Measurements from ENCODE around the gene SOBP.
"Not testable (repeated sequence)": the region's sequence is repeated elsewhere in the genome, so short reads cannot be mapped to it uniquely, and the experiment has no call there.

The SOBP gene

DNA sequence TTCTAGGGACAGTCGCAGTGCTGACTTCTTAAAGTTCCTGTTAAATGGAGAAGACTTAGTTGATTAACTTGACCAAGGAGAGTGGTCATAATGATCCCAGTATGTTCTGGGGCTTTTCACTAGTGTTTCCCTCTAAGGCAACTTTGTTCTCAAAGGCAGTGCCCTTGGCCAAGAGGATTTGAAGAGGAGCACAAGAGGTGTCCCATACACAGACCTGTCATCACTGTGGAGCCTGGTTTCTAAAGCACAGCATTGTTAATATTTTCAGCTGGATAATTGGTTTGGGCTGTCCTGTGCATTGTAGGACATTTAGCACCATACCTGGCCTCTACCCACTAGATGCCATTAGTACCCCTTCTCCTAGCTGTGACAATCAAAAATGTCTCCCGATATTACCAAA is 30.8 kb downstream of the SOBP start:
- in situ Hi-C loops (cut with MboI; ENCODE audit: low sequenced_read_pairs), result not testable (repeated sequence)

DNA sequence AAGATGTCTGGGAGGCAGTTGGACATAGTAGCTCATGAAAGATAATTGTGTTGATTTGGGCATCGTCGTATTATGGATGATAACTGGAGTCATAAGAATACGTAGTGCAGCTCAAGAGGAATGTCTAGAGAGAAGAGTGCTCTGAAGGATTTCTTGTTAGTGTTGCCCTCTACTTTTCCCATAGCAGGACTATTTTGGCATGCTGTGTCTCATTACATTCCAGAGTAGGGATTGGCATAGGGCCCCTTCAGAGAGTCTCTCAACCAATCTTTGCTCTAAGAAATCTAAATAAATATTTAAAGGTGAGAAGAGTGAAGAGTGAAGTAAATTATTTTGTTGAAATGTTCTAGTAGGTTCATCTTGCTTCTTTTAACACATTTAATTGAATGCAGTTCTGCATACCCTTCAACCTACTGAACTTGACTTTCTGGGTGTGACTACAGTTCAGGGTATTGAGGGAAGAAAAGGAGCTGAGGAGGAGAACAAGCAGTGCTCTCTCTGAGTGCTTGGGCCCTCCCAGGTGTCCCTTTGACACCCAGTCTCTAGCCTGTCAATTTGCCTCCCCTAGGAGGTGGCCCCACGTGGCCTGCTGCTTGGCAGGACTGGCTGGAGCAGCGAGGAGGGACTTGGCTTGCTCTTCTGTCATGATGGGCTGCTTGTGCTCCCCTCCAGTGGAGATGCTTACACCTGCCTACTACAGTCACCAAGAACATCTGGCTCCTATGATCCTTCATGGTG is 33.3 kb downstream of the SOBP start:
- in situ Hi-C loops (cut with MboI; ENCODE audit: low sequenced_read_pairs), result no loop called here

DNA sequence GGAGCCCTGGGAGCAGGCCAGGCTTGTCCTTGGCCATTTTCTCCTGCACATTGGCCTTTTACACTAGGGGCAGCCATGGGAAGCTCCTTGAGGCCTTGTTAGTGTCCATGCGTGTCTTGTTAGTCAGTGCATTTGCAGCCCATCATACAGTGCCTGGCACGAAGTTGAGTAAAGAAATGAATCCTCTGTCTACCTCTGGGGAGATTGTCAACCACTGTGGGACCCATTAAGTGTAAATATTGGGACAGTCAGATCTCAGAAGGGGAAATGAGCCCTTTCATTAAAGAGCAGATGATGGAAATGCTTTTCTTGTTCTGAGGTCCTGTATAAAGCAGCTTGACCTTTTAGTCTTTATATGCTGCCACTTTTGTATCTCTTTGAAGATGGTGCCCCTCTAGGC is 33.9 kb downstream of the SOBP start:
- in situ Hi-C loops (cut with MboI; ENCODE audit: low sequenced_read_pairs), result no loop called here

DNA sequence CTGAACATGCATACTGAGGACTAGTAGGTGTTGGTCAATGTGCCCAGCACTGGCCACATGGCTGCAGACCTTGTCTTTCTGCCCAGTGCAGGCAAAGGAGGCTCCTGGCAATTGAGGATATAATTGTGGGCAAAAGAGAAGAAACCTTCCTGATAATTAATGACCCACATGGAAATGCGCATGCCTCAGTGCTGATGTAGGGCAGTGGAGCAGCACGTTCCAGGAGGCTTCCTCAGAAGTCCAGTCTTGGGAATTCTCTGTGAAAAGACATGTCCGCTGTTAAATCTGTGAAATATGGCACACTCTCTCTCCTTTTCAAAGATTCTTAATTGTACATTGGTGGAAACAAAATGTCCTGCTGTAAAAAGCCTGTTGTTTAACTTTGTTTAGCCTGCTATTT is 34.7 kb downstream of the SOBP start:
- in situ Hi-C loops (cut with MboI; ENCODE audit: low sequenced_read_pairs), result no loop called here

DNA sequence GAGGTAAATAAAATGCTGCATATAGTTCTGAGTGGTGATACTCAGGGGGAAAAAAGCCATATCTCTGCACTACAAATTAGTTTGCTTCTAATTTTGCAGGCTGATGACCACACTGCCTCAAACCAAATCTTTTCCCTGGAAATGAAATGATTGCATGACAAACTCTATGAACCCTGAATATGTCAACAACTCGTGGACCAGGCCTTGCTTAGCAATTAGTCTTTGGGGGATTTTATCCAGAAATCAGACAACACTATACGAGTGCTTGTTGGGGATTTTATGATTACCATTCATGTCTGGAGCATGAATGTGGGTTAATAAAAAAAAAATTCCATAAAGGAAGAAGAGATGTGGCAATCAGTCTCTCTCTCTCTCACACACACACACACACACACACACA is 42.0 kb downstream of the SOBP start:
- in situ Hi-C loops (cut with MboI; ENCODE audit: low sequenced_read_pairs), result no loop called here

DNA sequence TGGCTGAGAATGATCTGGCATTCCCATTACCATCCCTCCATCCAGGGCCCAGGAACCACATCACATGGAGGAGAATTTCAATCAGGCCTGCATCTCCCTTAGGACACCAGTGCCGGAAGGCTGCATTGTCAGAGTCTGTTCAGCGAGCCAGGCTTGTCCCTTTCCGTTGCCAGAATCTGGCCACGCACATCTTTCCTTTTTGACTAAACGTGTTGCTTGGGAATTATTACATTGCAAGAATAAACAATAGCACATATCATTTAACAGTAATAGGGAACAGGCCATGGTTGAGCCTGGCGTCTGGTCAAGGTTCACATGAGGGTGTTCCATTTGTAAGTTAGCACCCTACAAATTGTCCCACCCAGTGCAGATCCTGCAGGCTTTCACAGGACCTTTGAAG is 42.8 kb downstream of the SOBP start:
- in situ Hi-C loops (cut with MboI; ENCODE audit: low sequenced_read_pairs), result no loop called here

DNA sequence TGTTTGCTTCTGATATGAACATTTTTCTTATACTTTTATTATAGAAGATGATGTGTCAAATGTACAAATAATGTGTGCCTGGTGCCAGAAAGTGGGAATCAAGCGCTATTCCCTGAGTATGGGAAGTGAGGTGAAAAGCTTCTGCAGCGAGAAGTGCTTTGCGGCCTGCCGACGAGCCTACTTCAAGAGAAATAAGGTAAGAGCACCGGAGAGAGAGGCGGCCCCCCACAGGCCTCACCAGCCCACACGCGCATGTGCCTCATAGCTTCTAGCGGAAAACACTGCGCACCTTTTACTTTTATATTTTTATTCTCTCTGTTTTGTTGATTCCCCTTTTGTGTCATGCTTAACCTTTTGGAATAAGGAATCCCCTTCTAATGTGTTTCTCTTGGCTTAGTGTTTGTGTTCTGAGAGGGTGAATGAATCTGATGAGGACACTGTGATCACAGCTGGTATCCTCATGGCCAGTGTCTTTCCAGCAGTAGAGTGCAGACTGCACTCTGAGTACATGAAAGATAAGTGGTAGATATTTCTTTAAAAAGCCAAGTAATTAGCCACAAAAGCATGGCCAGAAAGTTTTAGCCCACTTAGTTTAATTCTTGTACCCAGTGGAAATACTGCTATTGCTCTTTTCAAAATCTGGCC is 43.6 kb downstream of the SOBP start:
- in situ Hi-C loops (cut with MboI; ENCODE audit: low sequenced_read_pairs), result no loop called here

DNA sequence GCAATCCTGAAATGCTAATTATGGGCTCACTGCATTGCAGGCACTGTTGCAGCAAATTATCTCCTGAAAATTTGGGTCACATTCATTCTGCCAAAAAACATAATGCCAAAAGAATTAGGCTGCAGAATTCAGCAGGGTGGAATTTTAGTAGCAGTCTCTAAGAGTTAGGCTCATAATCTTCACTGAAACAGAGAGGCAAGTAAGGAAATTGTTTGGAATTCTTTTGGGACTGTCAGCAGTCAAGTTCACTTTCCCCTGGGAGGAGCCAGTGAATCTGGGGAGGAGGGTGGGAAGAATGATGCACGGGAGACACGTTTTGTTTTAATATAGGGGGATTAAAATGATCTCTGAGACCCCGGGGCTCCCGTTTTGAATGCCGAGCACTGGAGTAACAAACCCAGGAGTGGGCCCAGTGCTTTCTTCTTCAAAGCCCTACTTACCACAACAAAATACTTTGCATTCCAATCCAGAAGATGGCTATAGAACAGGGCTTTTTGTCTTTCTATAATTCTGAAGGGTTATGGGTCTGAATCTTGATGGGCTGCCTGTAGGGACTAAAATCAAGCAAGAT is 44.7 kb downstream of the SOBP start:
- in situ Hi-C loops (cut with MboI; ENCODE audit: low sequenced_read_pairs), result no loop called here

DNA sequence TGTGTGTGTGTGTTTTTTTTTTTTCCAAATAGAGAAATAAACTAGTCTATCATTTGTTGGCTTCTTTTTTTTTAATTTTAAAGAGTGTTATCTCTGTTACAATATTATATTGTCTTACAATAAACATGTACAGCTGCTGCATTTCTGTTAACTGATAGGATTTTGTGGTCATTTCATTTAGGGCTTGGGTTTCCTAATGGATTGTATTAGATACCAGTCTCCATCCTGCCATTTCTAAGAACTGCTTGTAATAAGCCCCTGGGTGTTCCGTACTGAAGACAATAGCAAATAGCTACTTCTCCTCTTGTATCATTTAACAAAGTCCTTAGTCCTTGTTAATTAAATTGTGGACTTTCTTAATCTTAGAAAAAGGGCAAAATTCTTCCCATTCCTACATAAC is 45.7 kb downstream of the SOBP start:
- in situ Hi-C loops (cut with MboI; ENCODE audit: low sequenced_read_pairs), result no loop called here

DNA sequence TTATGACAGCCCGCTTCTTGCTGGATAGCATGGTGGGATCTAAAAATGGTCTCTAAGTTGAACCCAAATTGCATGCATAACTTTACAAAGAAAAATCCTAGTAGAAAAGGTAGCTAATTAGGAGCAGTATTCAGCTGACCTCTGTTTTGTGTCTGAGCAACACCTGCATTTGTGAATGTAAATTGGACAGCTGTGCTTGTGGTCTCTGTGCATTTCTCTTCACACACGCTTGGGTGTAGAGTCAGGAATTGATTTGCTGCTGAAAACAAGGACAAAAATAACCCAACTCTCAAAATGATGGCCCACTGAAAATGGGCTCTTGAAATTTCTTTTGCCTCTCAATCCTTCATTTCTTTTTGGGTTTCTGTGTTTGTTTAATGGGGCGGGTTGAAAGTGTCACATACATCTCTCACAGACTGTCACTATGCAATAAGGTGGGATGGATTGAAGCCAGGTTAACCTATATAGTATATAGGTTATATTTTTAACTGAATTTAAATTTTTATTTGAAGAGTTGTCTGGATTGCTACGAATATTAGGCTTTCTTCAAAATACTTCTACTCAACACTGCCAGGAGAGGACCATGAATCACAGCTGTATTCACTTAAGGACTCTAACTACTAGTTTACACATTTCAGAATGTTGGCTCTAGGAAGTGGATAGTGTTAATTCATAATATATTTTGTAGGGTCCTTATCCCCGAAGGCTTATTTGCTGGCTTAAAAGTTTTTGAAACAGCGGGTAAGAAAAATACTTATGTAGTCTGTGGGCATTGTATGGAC is 46.5 kb downstream of the SOBP start:
- in situ Hi-C loops (cut with MboI; ENCODE audit: low sequenced_read_pairs), result no loop called here

DNA sequence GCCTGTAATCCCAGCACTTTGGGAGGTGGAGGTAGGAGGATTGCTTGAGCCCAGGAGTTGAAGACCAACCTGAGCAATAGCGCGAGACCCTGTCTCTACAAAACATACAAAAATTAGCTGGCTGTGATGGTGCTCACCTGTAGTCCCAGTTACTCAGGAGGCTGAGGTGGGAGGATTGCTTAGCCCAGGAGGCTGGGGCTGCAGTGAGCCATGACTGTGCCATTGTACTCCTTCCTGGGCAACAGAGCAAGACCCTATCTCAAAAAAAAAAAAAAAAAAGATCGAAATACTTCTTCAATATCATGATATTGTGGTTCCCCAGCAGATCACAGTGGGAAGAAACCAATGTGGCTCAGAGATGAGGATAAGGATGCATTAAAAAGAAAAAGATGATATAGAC is 47.6 kb downstream of the SOBP start:
- in situ Hi-C loops (cut with MboI; ENCODE audit: low sequenced_read_pairs), result no loop called here

DNA sequence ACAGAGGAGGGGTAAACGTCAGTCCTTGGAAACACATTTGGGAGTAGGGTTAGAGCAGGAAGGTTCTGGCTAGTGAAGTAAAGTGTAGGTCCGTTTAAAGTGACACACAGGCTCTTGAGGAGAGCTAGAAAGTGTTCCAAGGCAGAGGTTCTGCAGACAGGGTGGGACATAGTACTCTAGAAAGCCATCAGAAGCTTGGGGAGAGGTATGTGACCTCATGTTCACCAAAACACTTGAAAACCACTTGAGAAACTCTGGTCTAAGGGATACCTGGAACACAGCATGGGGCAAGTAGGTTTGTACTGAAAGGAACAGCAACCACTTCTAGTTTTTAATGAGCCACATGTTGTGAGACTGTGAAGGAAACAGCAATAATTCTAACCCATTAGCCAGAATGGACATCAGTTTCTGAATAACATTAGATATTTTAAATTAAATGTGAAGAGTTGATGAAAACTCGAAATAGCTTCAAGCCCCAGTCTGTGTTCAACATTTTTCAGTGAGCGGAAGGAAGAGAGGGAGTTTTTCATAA is 49.0 kb downstream of the SOBP start:
- in situ Hi-C loops (cut with MboI; ENCODE audit: low sequenced_read_pairs), result no loop called here

DNA sequence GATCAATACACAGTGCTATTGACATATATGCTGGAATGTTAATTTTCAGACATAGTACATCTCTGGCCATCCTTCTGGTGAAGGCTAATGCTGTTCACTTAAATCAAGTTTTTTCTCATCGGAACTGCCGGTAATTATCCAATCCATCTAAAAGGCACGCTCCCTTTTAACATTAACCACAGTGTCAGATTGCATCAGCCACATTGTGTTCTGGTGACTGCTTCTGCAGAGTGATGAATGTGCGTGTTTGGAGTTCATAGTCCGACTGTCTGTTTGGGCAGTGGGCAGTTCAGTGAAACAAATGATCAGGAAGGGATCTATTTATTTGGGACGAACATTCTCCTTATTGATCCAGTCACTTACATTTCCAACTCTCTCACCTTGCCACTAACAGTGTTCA is 49.5 kb downstream of the SOBP start:
- in situ Hi-C loops (cut with MboI; ENCODE audit: low sequenced_read_pairs), result no loop called here

DNA sequence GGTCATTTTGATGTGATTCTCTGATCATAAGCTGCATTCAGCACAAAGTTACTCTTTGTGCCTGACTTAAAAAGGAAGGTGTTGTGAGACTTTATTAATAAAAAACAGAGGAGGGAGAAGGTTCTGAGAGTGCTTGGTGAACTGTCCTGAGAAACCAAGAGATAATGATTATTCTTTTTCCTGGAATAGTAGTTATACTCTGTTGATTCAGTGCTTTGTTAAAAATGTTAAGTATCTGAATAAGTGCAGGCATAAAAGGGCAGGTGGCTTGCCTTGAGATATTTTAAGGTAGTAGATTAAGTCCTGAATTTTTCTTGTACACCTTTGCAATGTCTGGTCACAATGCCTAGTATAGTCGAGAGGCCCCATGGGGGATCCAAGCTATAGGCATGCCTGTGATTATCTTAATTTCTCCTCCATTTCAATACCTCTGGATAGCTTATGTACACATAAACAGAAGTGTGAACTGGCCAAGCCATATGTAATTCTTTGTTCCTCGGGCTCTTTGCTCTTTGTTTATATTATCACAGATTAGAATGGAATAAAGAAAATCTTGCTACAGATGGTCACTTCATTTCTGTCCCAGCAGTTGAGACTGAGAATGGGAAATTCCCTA is 50.0 kb downstream of the SOBP start:
- in situ Hi-C loops (cut with MboI; ENCODE audit: low sequenced_read_pairs), result no loop called here

DNA sequence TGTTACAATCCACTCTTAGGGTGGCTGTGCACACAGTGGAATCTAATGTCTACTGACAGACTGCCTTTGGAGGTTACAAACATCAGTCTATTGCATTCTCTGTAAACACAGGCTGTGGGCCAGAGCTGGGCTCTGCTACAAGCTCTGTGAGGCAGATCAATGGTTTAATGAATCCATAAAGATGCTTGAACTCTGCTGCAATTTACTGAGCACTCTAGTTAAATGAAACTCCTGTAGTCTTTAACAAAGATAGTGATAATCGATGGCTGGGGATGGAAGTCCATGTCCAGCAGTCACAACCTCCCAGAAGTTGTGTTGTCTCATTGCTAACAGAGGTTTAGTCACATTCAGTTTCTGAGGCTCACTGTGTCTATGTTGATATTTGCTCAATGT is 50.5 kb downstream of the SOBP start:
- in situ Hi-C loops (cut with MboI; ENCODE audit: low sequenced_read_pairs), result no loop called here

DNA sequence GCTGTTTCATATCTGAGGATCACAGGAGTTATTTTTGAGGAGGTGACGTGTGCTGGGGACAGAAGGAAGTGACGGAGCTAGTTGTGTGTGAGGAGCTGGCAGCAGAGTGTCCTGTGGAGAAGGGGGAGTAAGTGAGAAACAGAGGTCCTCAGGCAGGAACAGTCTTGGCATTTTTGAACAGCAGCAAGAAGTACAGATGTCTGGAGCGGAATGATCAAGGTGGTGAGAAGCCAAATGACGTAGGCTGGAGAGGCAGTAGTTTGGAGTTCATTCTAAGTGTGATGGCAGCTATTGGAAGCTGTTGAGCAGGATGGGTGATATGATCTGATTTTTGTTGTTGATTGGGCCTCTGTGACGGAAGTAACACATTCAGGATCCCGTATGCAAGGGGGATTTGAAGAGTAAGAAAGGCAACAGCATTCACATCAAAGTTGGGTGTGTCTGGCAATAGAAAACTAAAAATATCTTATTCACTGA is 52.3 kb downstream of the SOBP start:
- in situ Hi-C loops (cut with MboI; ENCODE audit: low sequenced_read_pairs), result no loop called here

DNA sequence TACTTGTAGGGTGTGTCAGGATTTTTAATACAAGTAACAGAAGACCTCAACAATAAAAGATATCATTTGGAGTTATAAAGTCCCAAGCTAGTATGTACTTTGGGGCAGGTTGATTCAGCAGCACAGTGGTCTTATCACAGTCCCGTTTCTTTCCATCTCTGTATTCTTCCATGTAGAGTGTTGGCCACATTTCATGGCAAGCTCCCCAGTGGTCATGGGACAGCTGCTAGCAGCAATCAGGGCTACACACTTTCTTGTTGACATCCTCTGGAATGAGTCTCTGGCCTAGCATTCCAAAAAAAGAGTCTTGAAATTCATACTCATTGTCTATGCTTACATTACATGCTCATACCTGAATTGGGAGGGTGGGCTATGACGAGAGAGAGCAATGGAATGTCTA is 53.2 kb downstream of the SOBP start:
- in situ Hi-C loops (cut with MboI; ENCODE audit: low sequenced_read_pairs), result no loop called here

DNA sequence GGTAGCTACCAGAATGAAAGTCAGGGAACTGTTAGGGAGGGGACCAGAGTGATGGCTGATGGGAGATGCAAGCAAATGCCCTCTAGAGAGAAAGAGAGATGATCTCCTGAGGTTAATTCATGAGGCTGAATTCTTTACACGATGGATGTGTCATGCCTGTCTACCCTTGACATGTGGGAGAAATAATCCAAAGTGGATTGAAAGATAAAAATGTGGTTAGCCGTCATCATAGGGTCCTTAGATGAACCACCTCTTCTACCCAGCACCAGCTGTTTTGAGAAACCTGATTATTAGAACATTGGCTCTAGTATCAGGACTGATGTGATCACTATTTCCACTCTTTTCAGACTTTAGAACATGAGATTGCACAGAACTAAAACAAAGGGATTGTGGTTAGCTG is 53.6 kb downstream of the SOBP start:
- in situ Hi-C loops (cut with MboI; ENCODE audit: low sequenced_read_pairs), result no loop called here

DNA sequence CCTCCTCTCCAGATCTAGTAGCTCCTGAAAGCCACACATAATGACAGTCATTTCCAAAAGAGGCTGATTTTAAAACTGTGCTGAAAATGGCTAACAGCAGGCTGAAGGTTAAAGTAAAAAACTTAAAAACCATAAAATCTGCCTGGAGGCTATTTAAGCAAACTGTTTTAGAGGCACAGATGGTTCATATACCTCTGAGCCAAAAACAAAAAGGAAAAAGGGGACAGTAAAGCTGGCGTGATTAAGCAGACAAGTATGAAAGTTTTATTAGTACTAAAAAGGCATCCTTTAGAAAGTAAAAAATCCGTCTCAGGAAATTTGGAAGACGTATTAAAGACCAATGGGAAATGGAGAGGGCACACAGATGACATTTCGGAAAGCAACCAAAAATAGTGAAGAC is 55.8 kb downstream of the SOBP start:
- in situ Hi-C loops (cut with MboI; ENCODE audit: low sequenced_read_pairs), result no loop called here

DNA sequence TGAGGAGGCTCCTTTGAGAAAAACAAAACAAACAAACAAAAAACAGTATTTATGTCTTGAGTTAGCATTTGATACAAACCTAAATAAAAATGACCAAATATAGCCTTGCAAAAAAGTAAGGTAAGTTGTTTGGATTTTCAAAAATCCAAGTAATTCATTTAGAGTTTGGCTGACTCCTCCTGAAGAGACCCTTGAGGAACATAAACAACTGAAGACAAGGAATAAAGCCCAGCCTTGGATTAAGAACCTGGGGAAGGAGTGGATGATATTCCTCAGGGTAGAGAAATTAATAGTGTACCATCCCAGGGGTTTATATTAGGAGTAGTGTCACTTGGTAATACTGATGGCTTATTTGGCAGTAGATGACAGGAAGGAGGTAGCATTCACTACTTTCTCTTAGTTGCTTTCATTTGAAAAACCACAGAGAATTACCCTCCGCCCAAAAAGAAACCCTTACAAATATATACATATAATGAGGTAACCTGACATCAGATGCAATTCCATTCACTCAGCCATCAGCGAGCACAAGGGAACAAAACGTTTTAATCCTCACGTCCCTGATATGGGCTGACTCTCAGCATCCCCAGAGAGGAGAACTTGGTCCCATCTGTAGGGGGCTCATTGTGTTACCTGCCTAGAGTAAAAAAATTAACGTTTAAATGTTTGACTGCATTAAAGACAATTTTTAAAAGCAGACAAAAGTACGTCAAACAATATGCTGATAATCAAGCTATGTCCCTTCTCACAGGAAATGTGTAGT is 57.0 kb downstream of the SOBP start:
- in situ Hi-C loops (cut with MboI; ENCODE audit: low sequenced_read_pairs), result no loop called here

All from HL-60/S4 treated with phorbol 12-myristate 13-acetate at 8.2 ng/mL for 4 days and 3 days (cell line).